HG03175 (cell line): ENCODE data around the gene BRI3.

Source experiments
- ATAC-seq: cut with Tn5 transposase; IDR thresholded peaks from one replicate; pipeline ENCODE4 v1.9.1; 2021; ENCODE audit warnings: mild to moderate bottlenecking, moderate library complexity; ENCODE audit not compliant: unreplicated experiment

The BRI3 gene, protein sequence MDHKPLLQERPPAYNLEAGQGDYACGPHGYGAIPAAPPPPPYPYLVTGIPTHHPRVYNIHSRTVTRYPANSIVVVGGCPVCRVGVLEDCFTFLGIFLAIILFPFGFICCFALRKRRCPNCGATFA

DNA sequence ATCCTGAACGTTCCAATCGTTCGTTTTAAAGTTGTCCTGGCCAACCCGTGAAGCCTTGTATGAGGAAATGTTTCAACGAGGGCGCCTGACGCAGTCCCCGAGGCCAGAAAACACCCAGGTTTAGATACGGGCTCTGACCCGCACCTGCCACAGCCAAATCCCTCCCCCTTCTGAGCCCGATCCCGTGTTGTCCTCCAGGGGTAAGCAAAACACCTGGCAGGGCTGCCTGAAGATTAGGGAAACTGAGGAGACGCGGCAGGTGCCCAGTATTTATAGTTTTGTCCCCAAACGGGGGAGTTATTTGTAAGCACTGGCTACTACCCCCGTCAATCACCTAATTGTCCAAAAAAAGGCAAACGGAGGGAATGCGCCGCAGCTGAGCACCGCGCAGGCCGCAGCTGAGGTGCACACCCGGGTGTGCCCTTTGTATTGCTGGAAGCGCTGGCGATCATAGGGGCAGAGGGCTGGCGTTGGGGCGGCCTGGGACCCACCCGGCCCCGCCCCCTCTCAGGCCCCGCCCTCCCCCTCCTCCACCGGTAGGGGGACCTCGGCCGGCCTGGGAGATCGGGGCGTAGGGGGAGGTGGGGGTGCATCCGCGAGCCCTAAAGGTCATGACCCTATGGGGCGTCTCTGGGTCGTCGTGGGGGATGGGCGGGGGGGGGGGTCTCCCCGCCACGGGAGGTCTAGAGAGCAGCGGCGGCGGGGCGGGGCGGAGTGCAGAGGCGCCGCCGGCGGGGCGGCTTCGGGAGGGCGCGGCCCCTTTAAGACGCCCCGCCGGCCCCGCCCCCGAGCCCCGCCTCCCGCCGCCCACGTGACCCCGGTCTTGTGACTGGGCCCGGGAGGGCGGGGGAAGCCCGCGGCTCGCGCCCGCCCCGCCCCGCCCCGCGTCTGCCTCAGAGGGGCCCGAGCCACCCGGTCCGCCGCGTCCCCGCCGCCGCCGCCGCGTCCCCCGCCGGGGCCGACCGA is at the start of gene BRI3:
BRI3 (plus strand) TSS at position 896 of the 966 bp plus-strand sequence. CDS start 110 bp downstream, outside the sequence.
- peak; percentile 79 for ATAC-seq

DNA sequence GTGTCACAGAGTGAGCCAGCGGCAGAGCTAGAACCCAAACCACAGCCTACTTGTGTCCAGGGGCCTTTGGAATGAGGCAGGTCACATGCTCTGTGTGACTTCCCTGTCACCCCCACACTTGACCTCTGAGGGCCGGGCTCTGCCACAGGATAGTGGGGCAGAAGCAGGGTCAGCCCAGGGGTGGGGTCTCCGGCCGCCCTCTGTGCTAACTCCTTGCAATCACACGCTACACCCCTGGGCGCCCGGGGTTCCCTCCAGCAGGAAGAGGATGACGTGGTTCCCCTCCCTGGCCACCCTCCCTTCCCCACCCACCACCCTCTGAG is 49.3 kb upstream of the BRI3 start:
- ATAC-seq = no peak

DNA sequence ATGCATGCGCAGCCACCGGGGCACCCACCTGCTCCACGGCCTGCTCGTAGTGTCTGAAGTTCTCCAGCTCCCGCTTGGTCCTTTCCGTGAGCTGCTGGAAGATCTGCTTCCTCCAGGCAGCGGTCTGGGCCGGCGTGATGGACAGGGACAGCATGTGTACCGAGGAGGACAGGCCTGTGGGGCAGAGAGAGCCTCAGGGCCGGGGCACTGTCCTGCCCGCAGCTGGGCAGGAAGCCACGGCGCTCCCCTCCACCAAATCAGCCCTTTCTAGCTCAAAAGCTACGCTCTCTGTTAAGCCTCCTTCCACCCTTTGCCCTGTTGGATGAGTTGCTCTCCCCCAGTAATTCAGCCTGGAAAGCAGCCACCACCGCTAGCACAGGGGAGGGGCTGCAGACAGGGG is 48.7 kb upstream of the BRI3 start:
- ATAC-seq = no peak

DNA sequence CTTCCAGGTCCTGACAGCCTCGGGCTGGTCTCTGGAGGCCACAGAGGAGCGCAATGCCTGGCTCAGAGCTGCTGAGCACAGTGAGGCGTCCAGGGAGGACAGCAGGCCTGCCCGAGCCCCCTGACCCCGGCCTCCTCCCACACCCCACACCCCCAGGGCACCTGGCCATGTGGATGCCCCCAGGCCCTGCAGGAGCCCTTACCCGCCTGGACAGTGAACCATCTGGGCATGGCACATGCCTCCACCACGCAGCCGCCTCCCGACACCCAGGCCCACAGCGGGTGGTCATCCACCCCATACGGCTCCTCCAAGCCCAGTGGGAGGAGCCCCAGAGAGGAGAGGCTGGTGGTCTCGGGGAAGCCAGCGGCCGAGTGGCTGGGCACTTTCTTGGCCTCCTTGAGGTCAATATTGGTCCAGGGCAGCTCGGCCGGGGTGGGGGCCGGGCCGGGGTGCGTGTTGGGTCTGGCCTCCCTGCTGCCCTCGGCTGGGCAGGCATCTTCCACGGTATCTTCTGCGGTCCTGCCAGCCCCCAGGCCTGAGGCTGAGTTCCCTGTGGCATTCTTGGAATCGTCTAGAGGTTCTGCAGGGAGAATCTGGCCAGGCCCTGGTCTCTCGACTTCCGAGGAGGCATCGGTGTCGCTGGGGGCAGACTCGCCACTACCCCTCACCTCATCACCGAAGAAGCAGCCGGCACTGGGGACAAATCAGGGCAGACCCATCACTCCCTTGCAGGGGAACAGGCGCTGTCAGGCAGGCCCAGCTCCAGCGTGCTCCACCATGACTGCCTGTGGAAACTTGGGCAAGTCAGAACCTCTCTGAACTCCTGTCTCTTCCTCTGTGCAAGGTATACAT is 48.0 kb upstream of the BRI3 start:
- no peak for ATAC-seq

DNA sequence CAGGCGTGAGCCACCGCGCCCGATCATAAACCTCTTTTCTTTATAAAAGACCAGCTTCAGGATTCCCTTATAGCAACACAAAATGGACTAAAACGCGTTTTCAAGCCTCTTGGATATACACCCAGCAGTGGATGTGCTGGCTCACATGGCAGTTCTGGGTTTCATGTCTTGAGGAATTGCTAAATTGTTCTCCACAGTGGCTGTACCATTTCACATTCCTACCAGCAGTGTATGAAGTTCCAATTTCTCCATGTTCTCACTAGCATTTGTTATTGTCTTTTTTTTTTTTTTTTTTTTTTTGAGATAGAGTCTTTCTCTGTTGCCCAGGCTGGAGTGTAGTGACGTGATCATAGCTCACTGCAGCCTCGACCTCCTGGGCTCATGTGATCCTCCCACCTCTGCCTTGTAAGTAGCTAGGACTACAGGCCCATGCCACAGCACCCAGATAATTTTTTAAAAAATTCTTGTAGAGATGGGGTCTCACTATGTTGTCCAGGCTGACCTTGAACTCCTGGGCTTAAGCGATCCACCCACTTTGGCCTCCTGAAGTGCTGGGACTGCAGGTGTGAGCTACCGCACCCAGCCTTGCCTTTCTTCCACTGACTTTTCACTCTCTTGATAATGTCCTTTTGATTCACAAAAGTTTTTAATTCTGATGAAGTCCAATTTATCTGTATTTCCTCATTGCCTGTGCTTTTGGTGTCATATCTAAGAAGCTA is 46.9 kb upstream of the BRI3 start:
- ATAC-seq = no peak

DNA sequence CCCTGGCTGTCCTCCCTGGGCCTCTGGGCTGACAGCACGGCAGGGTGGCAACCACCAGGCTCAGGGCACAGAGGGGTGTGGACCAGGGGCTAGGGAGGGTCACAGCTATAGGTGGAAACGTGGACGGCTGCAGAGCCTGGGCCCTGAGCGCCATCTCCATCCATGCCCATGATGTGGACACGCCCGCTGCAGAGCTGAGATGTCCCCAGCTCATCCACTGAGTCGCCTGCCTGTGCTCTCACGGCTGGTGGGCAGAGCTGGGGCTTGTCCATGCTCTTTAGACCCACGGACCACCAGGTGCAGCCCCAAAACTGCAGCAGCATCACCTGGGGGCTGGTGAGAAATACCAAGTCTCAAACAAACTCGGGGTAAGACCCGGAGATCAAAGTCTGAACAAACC is 45.6 kb upstream of the BRI3 start:
- no peak for ATAC-seq

DNA sequence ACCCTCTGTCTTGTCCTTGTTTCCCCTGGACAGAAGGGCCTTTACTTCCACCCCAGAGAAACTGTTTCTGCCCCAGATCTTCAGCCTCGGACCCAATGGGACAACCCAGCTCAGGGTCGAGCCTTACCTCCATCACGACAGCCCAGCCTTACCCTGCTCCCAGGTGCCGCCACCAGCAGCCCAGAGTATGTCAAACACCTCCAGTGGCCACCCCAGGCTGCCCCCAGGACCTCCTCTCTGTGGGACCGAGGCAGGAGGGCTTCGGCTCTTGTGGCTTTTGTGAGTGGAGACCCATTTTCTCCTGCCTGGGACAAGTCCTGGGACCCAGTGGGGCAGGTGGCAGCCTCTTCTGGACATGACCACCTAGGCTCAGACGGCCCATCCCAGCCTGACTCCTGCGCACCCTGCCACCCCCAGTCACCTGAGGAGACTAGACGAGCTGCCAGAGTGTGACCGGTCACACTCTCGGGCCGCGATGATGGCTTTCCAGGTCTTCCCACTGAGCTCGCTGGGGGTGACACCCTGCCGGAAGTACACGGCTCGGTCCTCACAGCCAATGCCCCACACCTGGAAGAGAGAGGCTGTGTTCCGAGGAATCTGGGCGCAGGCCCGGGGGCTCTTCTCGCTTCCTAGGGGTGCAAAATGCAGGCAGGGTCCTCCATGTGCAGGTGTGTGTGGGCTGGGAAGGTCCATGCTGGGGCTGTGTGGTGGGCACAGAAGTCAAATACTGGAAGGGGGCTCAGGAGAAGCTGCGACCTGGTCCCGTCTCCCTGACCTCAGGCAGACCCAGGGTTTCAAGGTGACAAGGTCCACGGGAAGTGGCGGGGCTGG is 44.9 kb upstream of the BRI3 start:
- ATAC-seq = no peak

DNA sequence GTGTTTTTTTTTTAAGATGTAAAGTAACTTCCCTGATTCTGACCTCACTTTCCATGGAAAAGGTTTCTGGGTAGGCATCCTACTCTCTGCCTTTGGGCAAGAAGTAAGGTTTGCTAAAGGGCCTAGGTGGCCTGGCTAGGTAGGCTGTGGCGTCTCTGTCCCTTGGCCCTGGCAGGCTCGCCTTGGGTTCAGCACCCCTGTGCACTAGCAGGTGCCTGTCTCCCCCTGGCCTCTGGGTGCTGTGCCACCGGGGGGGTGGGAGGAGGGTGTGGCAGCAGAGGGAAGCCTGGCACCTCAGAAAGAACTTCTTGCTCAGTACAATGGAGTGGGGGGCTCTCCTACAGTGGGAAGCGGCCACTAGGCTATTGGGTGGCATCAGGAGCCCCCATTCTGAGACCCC is 43.4 kb upstream of the BRI3 start:
- no peak for ATAC-seq

DNA sequence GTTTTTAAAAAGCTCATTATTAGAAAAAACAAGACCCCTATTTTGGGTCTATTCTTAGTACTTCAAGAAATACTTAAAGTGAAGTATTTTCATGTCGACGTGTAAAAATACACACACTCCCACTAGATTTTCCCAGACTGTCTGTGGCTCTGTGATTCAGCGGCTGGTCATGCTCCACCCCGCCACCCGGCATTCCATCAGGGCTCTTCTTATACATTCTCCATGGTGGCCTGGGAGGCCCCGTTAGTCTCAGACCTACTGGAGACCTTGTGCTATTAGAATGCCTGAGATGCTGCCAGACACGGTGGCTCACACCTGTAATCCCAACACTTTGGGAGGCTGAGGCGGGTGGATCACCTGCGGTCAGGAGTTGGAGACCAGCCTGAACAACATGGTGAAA is 42.5 kb upstream of the BRI3 start:
- no peak for ATAC-seq

DNA sequence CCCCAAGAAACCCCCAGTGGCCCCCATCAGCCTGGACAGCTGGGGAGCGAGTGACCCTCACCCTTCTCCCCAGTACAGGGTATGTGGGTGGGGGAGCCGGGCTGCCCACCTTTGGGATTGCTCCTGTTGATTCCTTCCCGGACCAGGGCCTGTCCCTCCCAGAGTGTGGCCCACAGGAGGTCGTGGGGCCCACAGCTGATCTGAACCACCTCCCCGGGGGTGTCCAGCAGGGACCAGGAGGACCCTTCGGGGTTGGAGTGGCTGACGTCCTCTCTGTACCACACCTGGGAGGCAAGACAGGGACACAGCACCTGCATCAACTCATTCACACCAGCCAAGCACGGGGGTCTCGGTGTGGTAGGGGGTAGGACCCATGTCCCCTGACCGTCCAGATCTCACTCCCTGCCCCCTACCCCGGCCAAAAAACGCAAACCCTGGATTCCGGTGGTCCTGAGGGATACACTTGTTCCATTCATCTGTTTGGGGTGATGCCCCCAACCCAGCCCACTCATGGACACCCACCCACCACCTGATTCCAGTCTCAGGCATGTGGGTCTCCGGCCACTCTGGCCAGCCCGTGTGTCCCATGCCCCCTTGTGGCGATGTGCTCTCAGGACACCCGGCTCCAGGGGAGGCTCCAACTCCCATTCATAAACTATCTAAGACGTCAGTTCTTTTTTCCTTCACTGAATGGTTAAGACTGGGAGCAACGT is 40.4 kb upstream of the BRI3 start:
- no peak for ATAC-seq

DNA sequence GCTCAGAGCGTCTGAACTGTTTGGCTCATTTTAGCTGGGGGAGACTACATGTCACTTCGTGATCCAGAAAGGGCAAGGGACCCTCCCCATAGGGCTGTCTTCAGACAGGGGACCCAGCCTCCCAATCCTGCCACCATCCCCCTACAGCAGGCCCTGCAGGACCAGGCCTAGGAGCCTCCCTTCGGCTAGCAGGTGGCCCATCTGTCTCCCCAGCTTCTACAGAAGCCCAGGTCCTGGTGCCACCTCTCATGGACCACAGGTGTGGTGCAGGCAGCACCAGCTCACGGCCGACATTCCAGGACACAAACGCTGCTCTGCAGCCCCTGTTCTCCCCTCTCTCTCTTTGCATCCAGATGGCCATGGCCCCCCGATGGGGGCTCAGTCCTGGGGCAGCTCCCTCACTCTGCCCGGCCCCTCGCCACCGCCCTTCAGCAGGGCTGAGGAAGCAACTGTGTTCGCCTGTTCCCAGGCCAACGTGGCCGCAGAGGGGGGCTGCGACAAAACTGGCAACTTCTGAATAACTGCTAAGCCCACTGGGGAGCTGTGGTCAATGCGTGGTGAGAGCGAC is 39.7 kb upstream of the BRI3 start:
- no peak for ATAC-seq

DNA sequence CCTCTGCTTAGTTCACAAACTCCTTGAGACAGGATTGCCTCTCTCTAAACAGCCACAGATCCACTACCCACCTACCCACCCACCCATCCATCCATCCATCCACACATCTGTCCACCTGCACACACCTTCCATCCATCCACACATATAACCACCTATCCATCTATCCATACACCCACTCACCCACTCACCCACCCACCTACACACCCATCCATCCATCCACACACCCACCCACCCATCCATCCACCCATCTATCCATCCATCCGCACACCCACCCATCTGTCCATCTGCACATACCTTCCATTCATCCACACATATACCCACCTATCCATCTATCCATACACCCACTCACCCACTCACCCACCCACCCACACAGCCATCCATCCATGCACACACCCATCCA is 39.1 kb upstream of the BRI3 start:
- no peak for ATAC-seq

DNA sequence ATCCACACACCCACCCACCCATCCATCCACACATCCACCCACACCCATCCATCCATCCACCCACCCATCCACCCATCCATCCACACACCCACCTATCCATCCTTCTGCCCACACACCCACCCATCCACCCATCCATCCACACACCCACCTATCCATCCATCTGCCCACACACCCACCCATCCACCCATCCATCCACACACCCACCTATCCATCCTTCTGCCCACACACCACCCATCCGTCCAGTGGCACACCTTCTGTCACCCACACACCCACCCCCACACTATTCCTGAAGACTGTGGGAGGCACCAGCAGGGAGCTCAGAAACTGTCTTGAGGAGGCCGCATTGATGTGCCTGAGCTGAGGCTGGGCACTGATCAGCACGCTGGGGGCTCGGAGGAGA is 38.6 kb upstream of the BRI3 start:
- no peak for ATAC-seq

DNA sequence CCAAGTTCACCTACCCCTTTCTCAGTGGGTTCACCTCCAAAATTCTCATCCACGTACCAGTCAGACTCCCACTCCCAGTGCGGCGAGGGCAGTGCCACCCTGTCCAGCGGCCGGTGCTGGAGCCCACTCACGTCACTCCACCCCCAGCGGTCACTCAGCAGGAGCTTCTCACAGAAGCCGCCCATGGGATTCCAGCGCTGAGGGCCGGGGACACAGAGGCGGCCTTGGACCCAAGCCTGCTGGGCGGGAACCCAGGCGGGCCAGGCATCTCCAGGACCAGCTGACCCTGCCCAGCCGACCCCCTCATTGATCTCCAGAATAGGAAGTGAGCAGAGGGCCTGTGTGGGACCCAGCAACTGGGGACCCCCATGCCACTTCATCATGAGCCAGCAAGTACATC is 36.6 kb upstream of the BRI3 start:
- ATAC-seq = no peak

DNA sequence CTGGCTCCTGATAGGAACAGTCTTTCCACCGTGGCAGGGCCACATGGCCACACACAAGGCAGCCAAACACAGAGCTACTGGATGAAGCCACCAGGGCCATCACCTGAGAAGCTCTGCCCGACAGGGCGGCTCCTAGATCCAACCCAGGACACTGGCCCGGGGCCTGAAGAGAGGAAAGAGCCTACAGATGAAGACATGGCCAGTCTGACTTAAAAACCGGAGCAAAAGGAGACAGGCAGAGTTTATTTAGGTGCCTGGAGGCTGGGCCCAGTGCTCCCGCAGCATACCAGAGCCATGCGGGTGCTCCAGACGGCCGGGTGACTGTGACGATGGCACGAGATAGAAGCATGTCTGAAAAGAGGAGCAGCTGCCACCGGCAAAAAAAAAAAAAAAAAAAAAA is 33.3 kb upstream of the BRI3 start:
- no peak for ATAC-seq

DNA sequence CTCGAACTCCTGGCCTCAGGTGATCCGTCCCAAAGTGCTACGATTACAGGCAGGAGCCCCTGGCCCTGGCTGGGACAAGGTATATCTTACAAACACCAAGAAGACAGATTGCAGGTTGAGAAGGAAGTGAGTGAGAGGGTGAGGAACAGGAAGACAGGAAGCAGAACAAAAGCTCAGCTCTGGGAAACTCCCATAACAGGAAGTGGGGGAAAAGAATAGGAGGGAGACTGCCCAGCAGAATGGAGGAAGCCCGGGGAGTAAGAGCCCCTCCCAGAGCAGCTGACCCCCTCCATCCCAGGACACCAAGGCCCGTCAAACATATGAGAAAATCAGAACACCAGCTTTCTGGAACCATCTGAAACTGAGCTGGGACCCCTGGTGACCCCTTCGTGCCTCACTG is 32.4 kb upstream of the BRI3 start:
- ATAC-seq = no peak

DNA sequence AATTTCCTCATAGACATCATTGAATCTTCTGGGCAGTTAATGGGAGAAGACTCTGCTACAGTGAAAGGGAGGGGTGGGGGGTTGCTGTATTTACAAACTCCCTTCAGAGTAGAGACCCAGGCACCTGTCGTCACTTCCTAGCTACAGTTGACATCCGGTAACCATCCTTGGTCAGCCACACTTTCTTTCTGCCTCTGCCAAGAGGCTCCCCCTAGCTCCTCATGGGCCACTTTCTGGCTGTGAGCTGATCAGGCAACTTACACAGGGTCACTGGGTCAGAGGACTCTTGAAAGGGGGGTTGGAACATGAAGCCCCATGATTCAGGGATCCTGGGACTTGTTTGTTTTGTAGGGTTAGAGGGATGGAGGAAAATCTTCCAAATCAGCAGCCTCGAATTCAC is 30.7 kb upstream of the BRI3 start:
- no peak for ATAC-seq

DNA sequence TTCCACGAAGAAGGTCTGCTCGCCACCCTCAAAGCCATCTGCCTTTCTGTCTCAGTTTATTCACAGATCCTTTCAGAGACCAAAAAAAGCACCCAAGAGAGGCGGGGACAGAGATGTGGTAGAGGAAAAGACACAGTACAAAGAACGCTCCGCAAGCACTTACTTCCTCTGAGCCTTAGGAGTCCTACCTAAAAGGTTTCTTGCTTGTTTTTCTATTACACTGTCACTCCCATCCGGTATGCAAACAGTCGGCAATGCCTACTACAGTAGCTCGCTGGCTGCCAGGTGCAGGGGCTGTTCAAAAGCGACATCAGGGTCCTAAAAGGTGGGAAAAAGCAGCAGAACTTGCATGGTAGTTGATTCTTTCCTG is 30.3 kb upstream of the BRI3 start:
- peak; percentile 11 for ATAC-seq
